Fibroblast of skin of scalp (primary cell): Measurements from ENCODE around the gene APMAP.
A peak's percentile ranks its signal among the peaks of the same experiment; 100 is the strongest.
"Not testable (repeated sequence)": the region's sequence is repeated elsewhere in the genome, so short reads cannot be mapped to it uniquely, and the experiment has no call there.

ENCODE experiments used
- DNase-seq: peaks from one replicate; pipeline ENCODE4 v3.0.0-alpha.2; 2013

APMAP gene

GRCh38 chr20:24950128-24950835, 42.3 kb downstream of the APMAP start:
- no peak for DNase-seq

- no peak for DNase-seq
Measured at GRCh38 chr20:24949756-24950127, 42.8 kb downstream of the APMAP start.

GRCh38 chr20:24948939-24949679, 43.4 kb downstream of the APMAP start, which contains the start of gene CST7:
Gene CST7, plus strand, starts transcription at chr20:24949269. Its CDS starts 237 bp downstream, at chr20:24949506.
- peak; percentile 12 for DNase-seq

GRCh38 chr20:24948396-24948938, 44.1 kb downstream of the APMAP start:
- DNase-seq, result not testable (repeated sequence)

- not testable (repeated sequence) for DNase-seq
Measured at GRCh38 chr20:24946376-24946775, 46.2 kb downstream of the APMAP start.

- no peak for DNase-seq
Measured at GRCh38 chr20:24943731-24944130, 48.8 kb downstream of the APMAP start.

GRCh38 chr20:24943196-24943595, 49.4 kb downstream of the APMAP start:
- no peak for DNase-seq

GRCh38 chr20:24942679-24943078, 49.9 kb downstream of the APMAP start:
- no peak for DNase-seq

GRCh38 chr20:24939036-24939435, 53.5 kb downstream of the APMAP start:
- no peak for DNase-seq

GRCh38 chr20:24938498-24938897, 54.1 kb downstream of the APMAP start:
- DNase-seq, result no peak

- no peak for DNase-seq
Measured at GRCh38 chr20:24937579-24937978, 55.0 kb downstream of the APMAP start.

- DNase-seq, result no peak
Measured at GRCh38 chr20:24936526-24937407, 55.8 kb downstream of the APMAP start.

GRCh38 chr20:24935766-24936525, 56.6 kb downstream of the APMAP start:
- DNase-seq, result no peak

GRCh38 chr20:24935140-24935539, 57.4 kb downstream of the APMAP start:
- DNase-seq, result no peak

GRCh38 chr20:24934716-24935115, 57.8 kb downstream of the APMAP start:
- DNase-seq, result no peak

GRCh38 chr20:24934101-24934661, 58.4 kb downstream of the APMAP start:
- DNase-seq, result no peak

- no peak for DNase-seq
Measured at GRCh38 chr20:24933266-24933908, 59.2 kb downstream of the APMAP start.

GRCh38 chr20:24931893-24932292, 60.7 kb downstream of the APMAP start:
- not testable (repeated sequence) for DNase-seq

- not testable (repeated sequence) for DNase-seq
Measured at GRCh38 chr20:24930724-24931688, 61.5 kb downstream of the APMAP start.
